ENCODE results near the gene BTD.

Gene BTD

DNA sequence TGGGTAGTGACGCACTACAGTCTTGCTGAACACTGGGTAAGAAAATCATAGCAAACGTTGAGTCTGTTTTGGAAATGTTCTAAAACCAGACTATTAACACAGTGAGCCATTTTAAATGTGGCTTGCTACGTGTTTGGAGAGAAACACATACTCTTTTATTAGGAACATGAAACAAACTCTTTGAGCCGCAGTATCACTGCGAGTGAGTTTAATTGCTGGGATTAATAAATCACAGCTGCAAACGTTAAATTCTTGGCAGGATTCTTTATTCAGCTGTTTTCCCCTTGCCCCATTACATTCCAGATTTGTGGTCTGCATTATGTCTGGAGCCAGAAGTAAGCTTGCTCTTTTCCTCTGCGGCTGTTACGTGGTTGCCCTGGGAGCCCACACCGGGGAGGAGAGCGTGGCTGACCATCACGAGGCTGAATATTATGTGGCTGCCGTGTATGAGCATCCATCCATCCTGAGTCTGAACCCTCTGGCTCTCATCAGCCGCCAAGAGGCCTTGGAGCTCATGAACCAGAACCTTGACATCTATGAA lies 33.6 kb downstream of the BTD start:
- DNase-seq (ENCODE audit: low read depth) = peak; percentile 58
- TF ChIP-seq, protein P1, sequence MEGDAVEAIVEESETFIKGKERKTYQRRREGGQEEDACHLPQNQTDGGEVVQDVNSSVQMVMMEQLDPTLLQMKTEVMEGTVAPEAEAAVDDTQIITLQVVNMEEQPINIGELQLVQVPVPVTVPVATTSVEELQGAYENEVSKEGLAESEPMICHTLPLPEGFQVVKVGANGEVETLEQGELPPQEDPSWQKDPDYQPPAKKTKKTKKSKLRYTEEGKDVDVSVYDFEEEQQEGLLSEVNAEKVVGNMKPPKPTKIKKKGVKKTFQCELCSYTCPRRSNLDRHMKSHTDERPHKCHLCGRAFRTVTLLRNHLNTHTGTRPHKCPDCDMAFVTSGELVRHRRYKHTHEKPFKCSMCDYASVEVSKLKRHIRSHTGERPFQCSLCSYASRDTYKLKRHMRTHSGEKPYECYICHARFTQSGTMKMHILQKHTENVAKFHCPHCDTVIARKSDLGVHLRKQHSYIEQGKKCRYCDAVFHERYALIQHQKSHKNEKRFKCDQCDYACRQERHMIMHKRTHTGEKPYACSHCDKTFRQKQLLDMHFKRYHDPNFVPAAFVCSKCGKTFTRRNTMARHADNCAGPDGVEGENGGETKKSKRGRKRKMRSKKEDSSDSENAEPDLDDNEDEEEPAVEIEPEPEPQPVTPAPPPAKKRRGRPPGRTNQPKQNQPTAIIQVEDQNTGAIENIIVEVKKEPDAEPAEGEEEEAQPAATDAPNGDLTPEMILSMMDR (conservative IDR thresholded peaks at IDR 0.05; ENCODE audit: low read depth, low read length) = no peak
- H3K4me3 ChIP-seq (ENCODE audit: low read depth, low read length) = no peak overlapping the region

DNA sequence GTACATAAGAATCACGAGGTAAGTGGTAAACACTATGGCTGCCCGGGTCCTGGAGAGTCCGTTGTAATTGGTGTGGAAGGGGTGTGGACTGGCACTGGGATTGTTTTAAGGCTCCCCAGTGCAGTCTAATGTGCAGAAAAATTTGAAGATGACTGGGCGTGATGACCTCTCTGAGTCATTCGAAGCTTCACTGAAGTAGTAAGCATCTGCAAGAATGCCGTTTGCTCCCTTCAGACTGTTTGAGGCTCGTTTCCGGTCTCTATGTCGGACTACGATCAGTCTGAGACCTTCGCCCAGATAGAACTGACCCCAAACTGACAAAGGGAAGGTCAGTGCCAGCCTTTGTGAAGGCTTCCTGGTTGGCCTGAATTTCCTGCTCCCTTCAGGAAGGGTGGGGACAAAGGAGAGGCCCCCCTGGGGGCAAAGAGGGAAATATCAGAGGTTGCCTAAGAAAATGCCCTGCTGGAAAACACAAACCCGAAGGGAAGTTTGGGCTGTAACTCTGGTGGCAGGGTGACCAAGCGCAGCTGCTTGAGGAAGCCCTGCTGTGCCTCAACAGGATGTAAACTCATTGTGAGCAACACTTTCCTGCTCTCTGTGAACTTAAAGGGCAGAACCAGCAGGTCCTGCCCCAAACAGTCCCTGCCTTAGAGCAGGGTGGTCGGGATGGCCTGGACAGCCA lies 34.6 kb downstream of the BTD start:
- peak; percentile 94 for DNase-seq (ENCODE audit: low read depth)
- TF ChIP-seq, protein P1 (conservative IDR thresholded peaks at IDR 0.05; ENCODE audit: low read depth, low read length) = no peak
- H3K4me3 ChIP-seq (ENCODE audit: low read depth, low read length) = peak overlapping the region; percentile 16

DNA sequence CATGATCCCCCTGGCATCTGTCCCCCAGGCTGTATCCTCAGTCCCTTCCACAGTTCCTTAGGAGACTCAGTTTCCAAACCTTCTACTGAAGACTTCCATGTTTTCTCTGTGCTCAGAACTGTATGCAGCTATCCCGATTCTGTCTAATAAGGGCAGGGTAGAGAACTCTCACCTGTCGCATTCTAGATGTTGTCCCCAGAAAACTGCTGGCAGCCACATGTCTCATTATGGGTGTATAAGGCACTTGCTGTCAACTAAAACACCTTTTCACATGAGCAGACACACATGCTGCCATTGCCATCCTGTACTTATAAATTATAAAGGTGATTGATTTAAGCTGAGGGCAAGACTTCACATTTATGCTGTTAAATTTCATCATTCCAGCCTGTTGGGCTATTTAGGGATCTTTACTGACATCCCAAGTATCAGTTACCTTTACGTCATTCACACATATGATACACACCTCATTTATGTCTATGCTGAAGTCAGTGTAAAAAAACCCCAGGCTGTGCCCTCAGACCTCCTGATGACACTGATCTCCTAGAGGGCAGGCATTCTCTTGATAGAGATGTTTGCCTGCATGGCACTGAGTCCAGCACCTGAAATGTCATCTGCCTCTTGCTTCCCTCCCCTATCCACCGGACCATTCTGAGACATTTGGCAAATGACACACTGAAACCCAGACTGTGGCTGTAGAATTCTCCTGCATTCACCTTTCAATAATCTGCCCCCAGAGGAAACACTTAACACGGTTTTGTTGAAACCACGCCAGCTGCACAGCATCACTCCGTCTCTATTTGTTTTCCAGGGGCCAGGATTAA lies 35.8 kb downstream of the BTD start:
- DNase-seq (ENCODE audit: low read depth) = peak; percentile 35
- TF ChIP-seq, protein P1 (conservative IDR thresholded peaks at IDR 0.05; ENCODE audit: low read depth, low read length) = no peak
- H3K4me3 ChIP-seq (ENCODE audit: low read depth, low read length) = no peak overlapping the region

DNA sequence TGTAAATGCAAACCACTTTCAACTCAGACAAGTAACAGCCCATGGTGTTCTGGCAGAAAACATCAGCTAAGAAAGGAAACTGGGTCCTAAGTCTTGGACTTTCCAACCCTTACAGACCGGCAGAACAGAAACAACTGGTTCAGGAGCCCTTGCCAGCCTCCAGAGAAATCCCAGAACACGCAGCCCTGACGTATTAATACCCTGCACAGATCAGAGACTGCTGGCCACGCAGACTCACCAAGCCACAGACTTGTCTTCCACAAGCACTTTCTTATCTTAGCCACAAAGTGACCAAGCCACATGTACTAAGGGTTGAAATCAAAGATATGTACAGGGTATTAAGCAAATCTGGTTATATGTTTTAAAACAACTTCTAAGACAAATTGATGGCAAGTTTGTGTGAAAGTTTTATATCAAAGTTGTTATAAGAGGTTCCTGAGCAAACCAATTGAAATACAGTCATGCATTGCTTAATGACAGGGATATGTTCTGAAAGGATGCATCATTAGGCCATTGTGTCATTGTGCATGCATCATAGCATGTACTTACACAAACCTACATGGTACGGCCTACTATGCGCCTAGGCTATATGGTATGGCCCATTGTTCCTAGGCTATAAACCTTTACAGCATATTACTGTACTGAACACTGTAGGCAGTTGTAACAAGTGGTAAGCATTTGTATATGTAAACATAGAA lies 36.8 kb downstream of the BTD start:
- TF ChIP-seq, protein P1 (conservative IDR thresholded peaks at IDR 0.05; ENCODE audit: low read depth, low read length) = no peak
- no peak overlapping the region for H3K4me3 ChIP-seq (ENCODE audit: low read depth, low read length)
- DNase-seq (ENCODE audit: low read depth) = no peak

DNA sequence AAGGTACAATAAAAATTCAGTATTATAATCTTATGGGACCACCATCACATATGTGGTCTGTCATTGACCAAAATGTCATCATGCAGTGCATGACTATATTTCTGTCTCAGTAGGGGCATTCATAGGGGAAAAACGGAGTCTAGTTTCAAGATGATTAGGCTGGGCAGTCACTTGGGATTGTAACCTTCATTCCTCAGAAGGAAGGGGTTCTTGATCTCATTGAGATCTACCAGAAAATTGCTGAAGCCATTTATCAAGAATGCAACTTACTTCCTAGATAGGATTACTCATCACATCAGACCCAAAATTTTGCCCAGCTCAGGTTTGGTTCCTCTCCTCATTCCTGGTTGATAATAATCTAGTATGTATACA lies 37.3 kb downstream of the BTD start:
- no peak overlapping the region for H3K4me3 ChIP-seq (ENCODE audit: low read depth, low read length)
- no peak for DNase-seq (ENCODE audit: low read depth)
- TF ChIP-seq, protein P1 (conservative IDR thresholded peaks at IDR 0.05; ENCODE audit: low read depth, low read length) = no peak

DNA sequence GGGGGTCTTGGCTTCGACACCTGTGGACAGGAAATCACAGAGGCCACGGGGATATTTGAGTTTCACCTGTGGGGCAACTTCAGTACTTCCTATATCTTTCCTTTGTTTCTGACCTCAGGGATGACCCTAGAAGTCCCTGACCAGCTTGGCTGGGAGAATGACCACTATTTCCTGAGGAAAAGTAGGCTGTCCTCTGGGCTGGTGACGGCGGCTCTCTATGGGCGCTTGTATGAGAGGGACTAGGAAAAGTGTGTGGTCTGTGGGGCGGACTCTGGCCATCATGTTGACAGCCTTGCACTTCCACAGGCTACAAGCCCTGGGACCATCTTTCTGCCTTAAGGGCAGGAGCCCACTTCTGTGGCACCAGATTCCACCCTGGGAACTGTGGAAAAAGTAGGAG lies 43.7 kb downstream of the BTD start:
- TF ChIP-seq, protein P1 (conservative IDR thresholded peaks at IDR 0.05; ENCODE audit: low read depth, low read length) = no peak
- H3K4me3 ChIP-seq (ENCODE audit: low read depth, low read length) = no peak overlapping the region
- no peak for DNase-seq (ENCODE audit: low read depth)

Data from choroid plexus epithelial cell (primary cell).